Endothelial cell (in vitro differentiated cells): ENCODE results near the gene PRKAG2. TPM values are rescaled to one million over a fixed set of nuclear protein-coding genes. Genes with fewer than 3 reads are reported as not detected.

ENCODE experiments used
- DNase-seq: peaks from one replicate; pipeline ENCODE4 v3.0.0; 2021; ENCODE audit warnings: low spot score
- H3K27ac Mint-ChIP-seq: one replicate; pipeline ENCODE4 v1.8.0; 2021; ENCODE audit warnings: mixed read lengths, inconsistent platforms; ENCODE audit not compliant: unreplicated experiment
- H3K27me3 Mint-ChIP-seq: one replicate; pipeline ENCODE4 v1.8.0; 2021; ENCODE audit warnings: mild to moderate bottlenecking, moderate library complexity, mixed read lengths, inconsistent platforms; ENCODE audit not compliant: unreplicated experiment
- H3K36me3 Mint-ChIP-seq: one replicate; pipeline ENCODE4 v1.8.0; 2021; ENCODE audit warnings: mild to moderate bottlenecking, low read depth, mixed read lengths, inconsistent platforms; ENCODE audit not compliant: unreplicated experiment
- H3K4me1 Mint-ChIP-seq: one replicate; pipeline ENCODE4 v1.8.0; 2021; ENCODE audit warnings: mild to moderate bottlenecking, mixed read lengths, inconsistent platforms; ENCODE audit not compliant: unreplicated experiment
- H3K4me3 Mint-ChIP-seq: one replicate; pipeline ENCODE4 v1.8.0; 2021; ENCODE audit warnings: mild to moderate bottlenecking, mixed read lengths, inconsistent platforms; ENCODE audit not compliant: unreplicated experiment
- H3K9me3 Mint-ChIP-seq: one replicate; pipeline ENCODE4 v1.8.0; 2021; ENCODE audit warnings: mixed read lengths, inconsistent platforms; ENCODE audit not compliant: unreplicated experiment
- total RNA-seq: library from RNA; stranded (reverse); fragmentation: NEBNext Ultra II Directional; extraction: Animal tissue kit (Norgen Biotek cat#: 25700); gene quantifications from one replicate; pipeline ENCODE4 v1.2.1, GENCODE V29; 2021; ENCODE audit not compliant: unreplicated experiment
- TF ChIP-seq, protein P1 (sequence below): fragments of 200-600 bp; sonication (generic); IDR thresholded peaks from one replicate; pipeline ENCODE4 v1.5.0; 2021; ENCODE audit warnings: antibody characterized with exemption; ENCODE audit not compliant: unreplicated experiment

Gene PRKAG2
- total RNA-seq, 1 donor from 2014 or later = 16.0 TPM

DNA sequence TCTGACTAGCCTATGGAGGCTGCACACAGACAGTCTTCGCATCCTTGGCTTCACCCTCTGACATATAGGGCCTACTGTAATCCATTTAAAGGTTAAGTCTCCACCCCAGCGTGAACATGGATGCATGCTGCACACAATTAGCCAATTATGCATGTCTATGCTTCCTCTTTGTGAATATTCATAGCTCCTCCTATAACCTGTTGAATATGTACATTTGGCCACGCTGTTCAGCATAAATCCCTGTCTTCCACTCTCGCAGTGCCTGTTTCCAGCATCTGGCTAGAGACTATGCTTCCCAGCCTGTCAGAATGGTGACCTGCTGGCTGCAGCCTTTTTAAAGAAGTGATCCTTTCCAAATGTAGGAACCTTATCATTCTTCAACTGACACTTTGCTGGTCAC lies 106.7 kb downstream of the PRKAG2 start:
- H3K4me1 Mint-ChIP-seq = no peaks in the 10 kb centered on the region
- peaks cover under 1% of the 10 kb centered on the region for H3K9me3 Mint-ChIP-seq
- DNase-seq = no peak
- peaks cover 7% of the 10 kb centered on the region for H3K36me3 Mint-ChIP-seq
- H3K27ac Mint-ChIP-seq = no peak overlapping the region
- TF ChIP-seq, protein P1, sequence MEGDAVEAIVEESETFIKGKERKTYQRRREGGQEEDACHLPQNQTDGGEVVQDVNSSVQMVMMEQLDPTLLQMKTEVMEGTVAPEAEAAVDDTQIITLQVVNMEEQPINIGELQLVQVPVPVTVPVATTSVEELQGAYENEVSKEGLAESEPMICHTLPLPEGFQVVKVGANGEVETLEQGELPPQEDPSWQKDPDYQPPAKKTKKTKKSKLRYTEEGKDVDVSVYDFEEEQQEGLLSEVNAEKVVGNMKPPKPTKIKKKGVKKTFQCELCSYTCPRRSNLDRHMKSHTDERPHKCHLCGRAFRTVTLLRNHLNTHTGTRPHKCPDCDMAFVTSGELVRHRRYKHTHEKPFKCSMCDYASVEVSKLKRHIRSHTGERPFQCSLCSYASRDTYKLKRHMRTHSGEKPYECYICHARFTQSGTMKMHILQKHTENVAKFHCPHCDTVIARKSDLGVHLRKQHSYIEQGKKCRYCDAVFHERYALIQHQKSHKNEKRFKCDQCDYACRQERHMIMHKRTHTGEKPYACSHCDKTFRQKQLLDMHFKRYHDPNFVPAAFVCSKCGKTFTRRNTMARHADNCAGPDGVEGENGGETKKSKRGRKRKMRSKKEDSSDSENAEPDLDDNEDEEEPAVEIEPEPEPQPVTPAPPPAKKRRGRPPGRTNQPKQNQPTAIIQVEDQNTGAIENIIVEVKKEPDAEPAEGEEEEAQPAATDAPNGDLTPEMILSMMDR = no peak
- peaks cover 10% of the 10 kb centered on the region for H3K27me3 Mint-ChIP-seq
- H3K4me3 Mint-ChIP-seq = no peak overlapping the region

DNA sequence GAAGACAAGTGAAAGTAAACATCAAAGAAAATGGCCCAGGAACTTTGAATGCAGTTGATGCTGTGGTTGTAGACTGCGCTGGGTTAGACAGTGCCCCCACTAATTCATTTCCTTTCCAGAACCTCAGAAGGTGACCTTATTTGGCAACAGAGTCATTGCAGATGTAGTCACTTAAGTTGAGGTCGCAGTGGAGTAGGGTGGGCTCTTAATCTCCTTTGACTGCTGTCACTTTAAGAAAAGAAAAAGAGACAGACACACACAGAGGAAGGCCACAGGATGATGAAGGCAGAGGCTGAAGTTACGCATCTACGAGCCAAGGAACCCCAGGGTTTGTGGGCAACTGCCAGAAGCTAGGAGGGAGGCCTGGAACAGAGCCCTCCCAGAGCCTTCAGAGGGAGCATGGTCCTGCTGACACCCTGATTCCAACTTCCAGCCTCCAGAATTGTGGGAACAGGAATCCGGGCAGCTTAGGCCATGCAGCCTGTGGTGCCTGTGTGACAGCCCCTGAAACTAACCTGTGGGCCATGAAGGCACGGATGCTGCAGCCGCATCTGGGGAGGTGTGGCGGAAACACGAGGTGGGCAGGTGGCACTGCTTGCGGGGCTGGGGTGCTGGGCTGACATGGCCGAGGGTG lies 107.6 kb downstream of the PRKAG2 start:
- Mint-ChIP-seq H3K27me3 (peaks cover 10% of the 10 kb centered on the region), H3K4me1 (peaks cover 3% of the 10 kb centered on the region), H3K4me3 (no peak overlapping the region), H3K27ac (no peak overlapping the region), H3K36me3 (peaks cover 11% of the 10 kb centered on the region), H3K9me3 (peaks cover 5% of the 10 kb centered on the region)
- DNase-seq = no peak
- TF ChIP-seq, protein P1 = no peak

DNA sequence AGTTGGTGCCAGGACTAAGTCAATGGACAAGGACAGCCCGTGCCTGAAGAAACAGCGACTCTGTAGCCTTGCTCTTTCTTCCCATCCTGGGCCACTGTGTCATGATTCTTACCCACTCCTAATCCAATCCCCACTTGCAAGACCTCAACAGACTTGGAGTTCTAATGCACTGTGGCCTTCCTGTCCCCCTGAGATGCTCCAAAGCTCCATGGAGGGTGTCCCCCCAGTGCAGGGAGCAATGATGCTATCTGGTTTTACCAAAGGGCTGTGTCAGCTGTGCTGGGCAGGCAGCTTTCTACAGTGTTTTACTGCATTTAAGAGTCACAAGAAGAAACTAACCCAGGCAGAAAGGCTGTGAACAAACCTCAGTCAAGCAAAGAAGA lies 108.1 kb downstream of the PRKAG2 start:
- TF ChIP-seq, protein P1 = no peak
- no peak overlapping the region for H3K27ac Mint-ChIP-seq
- H3K9me3 Mint-ChIP-seq = peaks cover 5% of the 10 kb centered on the region
- DNase-seq = no peak
- H3K4me1 Mint-ChIP-seq = peaks cover 3% of the 10 kb centered on the region
- peaks cover 11% of the 10 kb centered on the region for H3K36me3 Mint-ChIP-seq
- H3K4me3 Mint-ChIP-seq = no peak overlapping the region
- H3K27me3 Mint-ChIP-seq = peaks cover 10% of the 10 kb centered on the region

DNA sequence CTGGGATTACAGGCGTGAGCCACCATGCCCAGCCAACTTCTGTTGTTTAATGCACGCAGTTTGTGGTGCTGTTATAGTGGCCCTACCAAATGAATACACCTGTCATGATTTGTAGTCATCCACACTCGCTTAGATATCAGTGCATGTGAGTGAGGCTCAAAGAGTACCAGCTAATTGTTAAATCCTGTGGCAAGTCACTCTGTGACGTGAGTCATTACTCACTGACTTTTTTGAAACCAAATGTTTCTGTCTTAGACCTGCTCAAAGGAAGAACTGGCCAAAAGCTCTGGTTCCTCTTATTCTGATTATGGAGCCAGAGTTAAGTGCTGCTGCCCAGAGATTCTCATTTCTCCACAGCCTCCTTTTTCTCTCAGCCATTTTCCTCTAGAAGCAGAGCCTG lies 109.4 kb downstream of the PRKAG2 start:
- TF ChIP-seq, protein P1 = no peak
- no peak overlapping the region for H3K27ac Mint-ChIP-seq
- no peak overlapping the region for H3K4me3 Mint-ChIP-seq
- peaks cover 5% of the 10 kb centered on the region for H3K9me3 Mint-ChIP-seq
- H3K4me1 Mint-ChIP-seq = peaks cover 7% of the 10 kb centered on the region
- H3K27me3 Mint-ChIP-seq = peaks cover 14% of the 10 kb centered on the region
- no peak for DNase-seq
- H3K36me3 Mint-ChIP-seq = peaks cover 11% of the 10 kb centered on the region

DNA sequence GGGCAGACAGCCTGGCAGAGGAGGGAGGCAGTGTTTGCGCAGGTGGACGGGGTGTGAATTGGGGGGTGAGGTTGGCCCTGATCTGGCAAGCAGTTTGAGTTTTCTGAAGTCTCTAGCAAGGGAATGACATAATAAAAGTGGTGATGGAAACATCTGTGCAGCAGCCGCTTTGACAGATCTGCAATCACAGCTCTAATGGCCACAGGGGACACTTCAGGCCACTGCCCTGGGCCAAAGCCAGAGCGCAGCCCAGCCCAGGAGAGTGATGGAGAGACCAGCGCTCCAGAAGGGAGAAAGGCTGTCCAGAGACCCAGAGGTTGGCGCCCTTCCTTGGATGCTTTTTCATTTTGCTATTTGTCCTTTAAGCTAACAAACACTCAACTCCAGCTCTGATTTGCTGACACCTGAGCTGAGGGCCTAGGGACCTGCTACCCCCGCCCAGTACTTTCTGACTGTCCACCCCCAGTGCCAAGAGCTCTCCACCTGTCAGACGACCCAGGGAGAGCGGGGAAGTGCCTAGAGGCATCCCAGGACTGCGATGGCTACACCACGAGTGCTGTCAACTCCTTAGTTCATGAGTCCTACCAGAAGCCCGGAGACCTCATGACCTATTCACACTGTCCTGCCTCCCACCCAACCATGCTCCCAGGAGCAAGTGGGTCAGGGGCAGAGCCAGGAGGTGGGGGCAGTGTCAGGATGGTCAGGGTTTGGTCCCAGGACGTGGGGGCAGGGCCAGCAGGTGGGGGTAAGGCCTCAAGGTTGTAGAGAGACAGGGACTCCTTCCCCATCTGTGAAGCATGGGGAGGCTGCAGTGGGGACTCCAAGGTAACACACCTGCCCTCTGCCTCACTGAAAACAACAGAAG lies 112.6 kb downstream of the PRKAG2 start:
- DNase-seq = no peak
- no peak overlapping the region for H3K4me3 Mint-ChIP-seq
- peaks cover 7% of the 10 kb centered on the region for H3K4me1 Mint-ChIP-seq
- H3K27me3 Mint-ChIP-seq = peaks cover 15% of the 10 kb centered on the region
- peaks cover 11% of the 10 kb centered on the region for H3K36me3 Mint-ChIP-seq
- H3K27ac Mint-ChIP-seq = no peak overlapping the region
- H3K9me3 Mint-ChIP-seq = peaks cover 5% of the 10 kb centered on the region
- TF ChIP-seq, protein P1 = no peak
